HG03064 (cell line): ENCODE data around the gene NFATC3.

Experiments
- ATAC-seq: cut with Tn5 transposase; IDR thresholded peaks from one replicate; pipeline ENCODE4 v1.9.1; 2021; ENCODE audit warnings: low read depth; ENCODE audit not compliant: unreplicated experiment

The NFATC3 gene

GRCh38 chr16:68264128-68265077 lies 179.2 kb downstream of the NFATC3 start, which contains the start of gene SLC7A6:
Gene SLC7A6, plus strand, starts transcription at chr16:68264526. Its CDS starts 10,201 bp downstream, at chr16:68274727.
- ATAC-seq: peak; percentile 57

GRCh38 chr16:68265078-68265920 lies 180.1 kb downstream of the NFATC3 start:
- no peak for ATAC-seq

- ATAC-seq: no peak
Observed at GRCh38 chr16:68267612-68268405, 182.6 kb downstream of the NFATC3 start.

- no peak for ATAC-seq
Observed at GRCh38 chr16:68269793-68270192, 184.6 kb downstream of the NFATC3 start.

GRCh38 chr16:68270353-68270752 lies 185.2 kb downstream of the NFATC3 start:
- ATAC-seq: no peak

GRCh38 chr16:68272507-68273209 lies 187.5 kb downstream of the NFATC3 start:
- ATAC-seq: no peak

- no peak for ATAC-seq
Observed at GRCh38 chr16:68273459-68273858, 188.3 kb downstream of the NFATC3 start.

- ATAC-seq: no peak
Observed at GRCh38 chr16:68273896-68274295, 188.7 kb downstream of the NFATC3 start.

- no peak for ATAC-seq
Observed at GRCh38 chr16:68274441-68274840, 189.3 kb downstream of the NFATC3 start.

GRCh38 chr16:68275611-68276191 lies 190.5 kb downstream of the NFATC3 start:
- ATAC-seq: no peak

- ATAC-seq: no peak
Observed at GRCh38 chr16:68276223-68276622, 191.1 kb downstream of the NFATC3 start.
